PC-9 (cell line): ENCODE measurements around the gene ZIC4. TPM values are rescaled to one million over a fixed set of nuclear protein-coding genes. Genes with fewer than 3 reads are reported as not detected.

Experiments used
- BruUV-seq: library from RNA; stranded (reverse); fragments of 400-500 nt; replicated peaks from 2 replicates; lab custom pipeline; 2021; lab: Mats Ljungman, UMichigan
- CTCF ChIA-PET: fragments of 300-600 bp; sonication (Branson Sonifier 250); formaldehyde crosslinking; loops from one replicate; lab custom pipeline; 2022; ENCODE audit warnings: antibody characterized with exemption; lab: Charles Lee
- POLR2A ChIA-PET: fragments of 300-600 bp; sonication (Branson Sonifier 250); formaldehyde crosslinking; loops from one replicate; lab custom pipeline; 2022; ENCODE audit warnings: antibody characterized with exemption; ENCODE audit not compliant: unreplicated experiment; lab: Charles Lee
- DNase-seq, 2 experiments: peaks; one replicate each; pipeline versions ENCODE4 v3.0.0 to v3.0.0-alpha.2; 2015 to 2022; ENCODE audit warnings: mixed read lengths in 1 of 2
- H2AFZ ChIP-seq: fragments of 200-600 bp; sonication (generic); 2 replicates; pipeline ENCODE4 v1.8.1; 2017; ENCODE audit warnings: antibody characterized with exemption
- H3F3A ChIP-seq: fragments of 200-600 bp; sonication (generic); 2 replicates; pipeline ENCODE4 v1.8.1; 2017; ENCODE audit warnings: antibody characterized with exemption, mild to moderate bottlenecking, low read depth; ENCODE audit not compliant: insufficient read depth
- H3K27ac ChIP-seq: fragments of 200-600 bp; sonication (generic); 2 replicates; pipeline ENCODE4 v1.6.1; 2016; ENCODE audit warnings: mixed run types
- H3K27me3 ChIP-seq: fragments of 200-600 bp; sonication (generic); 2 replicates; pipeline ENCODE4 v1.6.1; 2016; ENCODE audit warnings: low read depth, mixed run types; ENCODE audit not compliant: insufficient read depth
- H3K36me3 ChIP-seq: fragments of 200-600 bp; sonication (generic); 2 replicates; pipeline ENCODE4 v1.6.1; 2016; ENCODE audit warnings: low read depth, mixed run types
- H3K4me1 ChIP-seq: fragments of 200-600 bp; sonication (generic); replicated peaks from 2 replicates; pipeline ENCODE4 v1.6.1; 2016; ENCODE audit warnings: mixed run types; ENCODE audit not compliant: insufficient read depth
- H3K4me2 ChIP-seq: fragments of 200-600 bp; sonication (generic); 2 replicates; pipeline ENCODE4 v1.6.1; 2017; ENCODE audit warnings: mixed run types
- H3K4me3 ChIP-seq: fragments of 200-600 bp; sonication (generic); 2 replicates; pipeline ENCODE4 v1.6.1; 2016; ENCODE audit warnings: mixed run types
- H3K79me2 ChIP-seq: fragments of 200-600 bp; sonication (generic); 2 replicates; pipeline ENCODE4 v1.6.1; 2017; ENCODE audit warnings: low read depth, mixed run types
- H3K9me2 ChIP-seq: fragments of 200-600 bp; sonication (generic); 2 replicates; pipeline ENCODE4 v1.8.1; 2017; ENCODE audit warnings: mild to moderate bottlenecking; ENCODE audit not compliant: insufficient read depth
- H3K9me3 ChIP-seq: fragments of 200-600 bp; sonication (generic); 2 replicates; pipeline ENCODE4 v1.8.1; 2016; ENCODE audit warnings: low read depth; ENCODE audit not compliant: insufficient read depth
- H4K20me1 ChIP-seq: fragments of 200-600 bp; sonication (generic); 2 replicates; pipeline ENCODE4 v1.8.1; 2017; ENCODE audit not compliant: insufficient read depth
- CTCF ChIP-seq: fragments of 200-600 bp; sonication (generic); conservative IDR thresholded peaks from 2 replicates; pipeline ENCODE4 v1.6.1; 2017; ENCODE audit warnings: mixed run types, antibody characterized with exemption, mild to moderate bottlenecking, moderate library complexity
- EZH2 ChIP-seq: fragments of 200-600 bp; sonication (generic); IDR thresholded peaks from 2 replicates; pipeline ENCODE4 v1.8.0; 2017; ENCODE audit warnings: antibody characterized with exemption, low read depth
- intact Hi-C: fragments of 100-400 bp; cut with micrococcal nuclease; formaldehyde crosslinking; loops from one replicate; pipeline ENCODE4 v1.10.0; 2022; ENCODE audit not compliant: unreplicated experiment
- total RNA-seq: library from RNA; stranded (reverse); gene quantifications from 2 replicates; pipeline ENCODE4 v1.2.3, GENCODE V29; 2021

The ZIC4 gene
- total RNA-seq, 1 experiment from 2014 or later, result not detected

- no peaks in the 10 kb centered on the region for H3K27me3 ChIP-seq
- intact Hi-C loops, result no loop called here
- H4K20me1 ChIP-seq, result no peaks in the 10 kb centered on the region
- ChIA-PET CTCF (no interaction called here), POLR2A (no interaction called here)
- H3K4me2 ChIP-seq, result no peak overlapping the region
- no peaks in the 10 kb centered on the region for H3K9me3 ChIP-seq
- no peak overlapping the region for H2AFZ ChIP-seq
- no peaks in the 10 kb centered on the region for H3K36me3 ChIP-seq
- H3K79me2 ChIP-seq, result no peaks in the 10 kb centered on the region
- TF ChIP-seq EZH2 (no peak), CTCF (no peak; the same call in 1 of the 2 replicates)
- H3K27ac ChIP-seq, result no peak overlapping the region
- DNase-seq, result no peak
- no TSS peak for BruUV-seq
- no peaks in the 10 kb centered on the region for H3K4me1 ChIP-seq
- no peaks in the 10 kb centered on the region for H3F3A ChIP-seq
- H3K4me3 ChIP-seq, result no peak overlapping the region
- H3K9me2 ChIP-seq, result no peaks in the 10 kb centered on the region
These were observed 9.5 kb upstream of the ZIC4 start for GRCh38 chr3:147415874-147416273.

GRCh38 chr3:147415286-147415685, 8.9 kb upstream of the ZIC4 start:
- TF ChIP-seq CTCF (no peak), EZH2 (no peak)
- Histone ChIP-seq H3K9me3 (no peaks in the 10 kb centered on the region), H3K4me2 (no peak overlapping the region), H3K36me3 (no peaks in the 10 kb centered on the region), H3K27ac (no peak overlapping the region), H3K9me2 (no peaks in the 10 kb centered on the region), H3K4me3 (no peak overlapping the region), H3K27me3 (no peaks in the 10 kb centered on the region), H3F3A (no peaks in the 10 kb centered on the region), H3K79me2 (no peaks in the 10 kb centered on the region), H4K20me1 (no peaks in the 10 kb centered on the region), H2AFZ (no peak overlapping the region), H3K4me1 (no peaks in the 10 kb centered on the region)
- POLR2A ChIA-PET, result no interaction called here
- intact Hi-C loops, result no loop called here
- no TSS peak for BruUV-seq
- DNase-seq, result no peak
- CTCF ChIA-PET, result no interaction called here

GRCh38 chr3:147414390-147415138, 8.2 kb upstream of the ZIC4 start:
- no peak overlapping the region for H3K27ac ChIP-seq
- H3K4me1 ChIP-seq, result no peaks in the 10 kb centered on the region
- POLR2A ChIA-PET, result no interaction called here
- H3K79me2 ChIP-seq, result no peaks in the 10 kb centered on the region
- H3K27me3 ChIP-seq, result no peaks in the 10 kb centered on the region
- intact Hi-C loops, result no loop called here
- H3K4me3 ChIP-seq, result no peak overlapping the region
- no peaks in the 10 kb centered on the region for H3K36me3 ChIP-seq
- no TSS peak for BruUV-seq
- no peak overlapping the region for H3K4me2 ChIP-seq
- H4K20me1 ChIP-seq, result no peaks in the 10 kb centered on the region
- H3F3A ChIP-seq, result no peaks in the 10 kb centered on the region
- TF ChIP-seq EZH2 (no peak), CTCF (no peak)
- no peaks in the 10 kb centered on the region for H3K9me3 ChIP-seq
- no peaks in the 10 kb centered on the region for H3K9me2 ChIP-seq
- CTCF ChIA-PET, result no interaction called here
- H2AFZ ChIP-seq, result no peak overlapping the region
- no peak for DNase-seq
